OCI-LY7 (cell line): ENCODE results near the gene TOP3A. TPM values are rescaled to one million over a fixed set of nuclear protein-coding genes. Genes with fewer than 3 reads are reported as not detected.

Experiments
- BruUV-seq: library from RNA; stranded (reverse); fragments of 400-500 nt; replicated peaks from 2 replicates; lab custom pipeline; 2021; lab: Mats Ljungman, UMichigan
- CTCF ChIA-PET: fragments of 300-600 bp; sonication (Branson Sonifier 250); formaldehyde crosslinking; loops from one replicate; lab custom pipeline; 2022; ENCODE audit warnings: antibody characterized with exemption; ENCODE audit not compliant: unreplicated experiment; lab: Charles Lee
- POLR2A ChIA-PET: fragments of 300-600 bp; sonication (Branson Sonifier 250); formaldehyde crosslinking; loops from one replicate; lab custom pipeline; 2022; ENCODE audit warnings: antibody characterized with exemption; lab: Charles Lee
- DNase-seq: peaks from one replicate; pipeline ENCODE4 v3.0.0-alpha.2; 2015; ENCODE audit warnings: low spot score
- H2AFZ ChIP-seq: fragments of 200-600 bp; sonication (generic), shearing (Covaris generic); 2 replicates; pipeline ENCODE4 v1.6.1; 2014; ENCODE audit warnings: mild to moderate bottlenecking, antibody characterized with exemption, low read length, moderate library complexity
- H3K27ac ChIP-seq: fragments of 200-600 bp; sonication (generic); 2 replicates; pipeline ENCODE4 v1.5.1; 2014; ENCODE audit warnings: mixed run types, low read depth, mild to moderate bottlenecking, moderate library complexity, low read length, inconsistent platforms; ENCODE audit not compliant: poor library complexity, severe bottlenecking
- H3K36me3 ChIP-seq: fragments of 200-600 bp; sonication (generic); 2 replicates; pipeline ENCODE4 v1.6.1; 2014; ENCODE audit warnings: mild to moderate bottlenecking, antibody characterized with exemption, low read length, moderate library complexity, mixed read lengths; ENCODE audit not compliant: insufficient read depth
- H3K4me1 ChIP-seq: fragments of 200-600 bp; sonication (generic); 2 replicates; pipeline ENCODE4 v1.5.1; 2014; ENCODE audit warnings: mild to moderate bottlenecking, low read length; ENCODE audit not compliant: insufficient read depth, poor library complexity, severe bottlenecking
- H3K4me2 ChIP-seq: fragments of 200-600 bp; sonication (generic); 2 replicates; pipeline ENCODE4 v1.6.1; 2014; ENCODE audit warnings: mild to moderate bottlenecking, low read length
- H3K4me3 ChIP-seq: fragments of 200-600 bp; sonication (generic); 2 replicates; pipeline ENCODE4 v1.5.1; 2014; ENCODE audit warnings: mild to moderate bottlenecking, low read depth, low read length; ENCODE audit not compliant: poor library complexity, severe bottlenecking
- H3K79me2 ChIP-seq: fragments of 200-600 bp; sonication (generic); 2 replicates; pipeline ENCODE4 v1.6.1; 2016; ENCODE audit warnings: low read depth, mild to moderate bottlenecking, low read length, moderate library complexity, mixed read lengths; ENCODE audit not compliant: insufficient read depth
- H3K9me2 ChIP-seq: fragments of 200-600 bp; sonication (generic); 2 replicates; pipeline ENCODE4 v1.6.1; 2016; ENCODE audit warnings: mild to moderate bottlenecking, low read length, mixed read lengths; ENCODE audit not compliant: insufficient read depth
- H3K9me3 ChIP-seq: fragments of 200-600 bp; sonication (generic); 2 replicates; pipeline ENCODE4 v1.6.1; 2014; ENCODE audit warnings: mild to moderate bottlenecking, mixed run types, low read length, mixed read lengths
- H4K20me1 ChIP-seq: fragments of 200-600 bp; sonication (generic); 2 replicates; pipeline ENCODE4 v1.6.1; 2014; ENCODE audit warnings: mild to moderate bottlenecking, antibody characterized with exemption, low read length, moderate library complexity, mixed read lengths; ENCODE audit not compliant: insufficient read depth
- EZH2phosphoT487 ChIP-seq: fragments of 200-600 bp; sonication (generic); IDR thresholded peaks from 2 replicates; pipeline ENCODE4 v1.6.1; 2018; ENCODE audit warnings: low read depth, borderline replicate concordance, mild to moderate bottlenecking, mixed run types, antibody characterized with exemption, low read length, moderate library complexity, mixed read lengths
- intact Hi-C: fragments of 100-400 bp; cut with micrococcal nuclease; formaldehyde crosslinking; loops from one replicate; pipeline ENCODE4 v1.10.0; 2022; ENCODE audit not compliant: unreplicated experiment
- total RNA-seq, 2 experiments: library from RNA; depleted of rRNA in 1 of 2; stranded (reverse); fragments of >200 nt in 1 of 2; shearing (Covaris generic) in 1 of 2; gene quantifications; 2 replicates each; pipeline ENCODE4 v1.2.3, GENCODE V29; 2014 to 2022
- TF ChIP-seq, protein P1 (sequence below): fragments of 200-600 bp; sonication (generic); conservative IDR thresholded peaks from 2 replicates; pipeline ENCODE4 v1.5.1; 2014; ENCODE audit warnings: mild to moderate bottlenecking, antibody characterized with exemption, low read length, moderate library complexity, mixed read lengths

Gene TOP3A
- total RNA-seq, 2 experiments from 2014 or later: 48.3 to 64.4 TPM

DNA sequence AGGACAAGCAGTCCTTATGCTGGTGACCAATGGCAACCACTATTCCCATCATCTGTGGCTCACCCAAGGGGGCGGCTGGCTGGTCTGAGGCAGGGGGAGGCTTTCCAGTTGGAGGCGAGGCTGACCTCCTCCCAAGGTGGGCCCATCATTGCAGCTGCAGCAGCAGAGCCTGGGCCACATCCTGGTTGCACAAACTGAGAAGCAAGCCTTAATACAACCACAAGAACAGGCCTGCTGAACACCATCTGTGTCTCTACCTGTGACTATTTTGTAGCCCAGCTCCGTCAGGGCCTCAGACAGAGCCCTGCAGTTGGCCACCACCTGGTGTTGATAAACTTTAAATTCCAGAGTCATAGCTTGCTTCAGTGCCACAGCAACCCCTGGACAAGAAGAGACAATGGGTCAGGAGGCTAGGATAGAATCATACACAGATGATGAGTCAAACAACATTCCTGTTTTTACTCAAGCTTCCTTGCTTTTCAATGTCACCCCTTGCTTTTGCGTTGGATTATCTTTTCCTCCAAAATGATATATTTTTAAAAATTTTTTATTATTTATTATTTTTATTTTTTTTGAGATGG is 18.2 kb upstream of the TOP3A start:
- POLR2A ChIA-PET: interaction anchor here (0.6 kb wide), 1 partner anchor 17 kb away, joined by 3 read pairs; no protein-coding TSS in a partner anchor

GRCh38 chr17:18331879-18332278 is 17.1 kb upstream of the TOP3A start:
- Histone ChIP-seq H3K27ac (no peak overlapping the region), H2AFZ (no peak overlapping the region), H3K4me3 (no peak overlapping the region), H3K9me2 (no peaks in the 10 kb centered on the region), H3K4me1 (no peaks in the 10 kb centered on the region), H3K79me2 (no peaks in the 10 kb centered on the region), H4K20me1 (no peaks in the 10 kb centered on the region), H3K36me3 (peaks cover 89% of the 10 kb centered on the region), H3K4me2 (no peak overlapping the region), H3K9me3 (no peaks in the 10 kb centered on the region)
- ChIA-PET CTCF (interaction anchor here (0.6 kb wide), 1 partner anchor 1601 kb away, joined by 3 read pairs; no protein-coding TSS in a partner anchor), POLR2A (no interaction called here)
- no peak for TF ChIP-seq EZH2phosphoT487
- TF ChIP-seq, protein P1, sequence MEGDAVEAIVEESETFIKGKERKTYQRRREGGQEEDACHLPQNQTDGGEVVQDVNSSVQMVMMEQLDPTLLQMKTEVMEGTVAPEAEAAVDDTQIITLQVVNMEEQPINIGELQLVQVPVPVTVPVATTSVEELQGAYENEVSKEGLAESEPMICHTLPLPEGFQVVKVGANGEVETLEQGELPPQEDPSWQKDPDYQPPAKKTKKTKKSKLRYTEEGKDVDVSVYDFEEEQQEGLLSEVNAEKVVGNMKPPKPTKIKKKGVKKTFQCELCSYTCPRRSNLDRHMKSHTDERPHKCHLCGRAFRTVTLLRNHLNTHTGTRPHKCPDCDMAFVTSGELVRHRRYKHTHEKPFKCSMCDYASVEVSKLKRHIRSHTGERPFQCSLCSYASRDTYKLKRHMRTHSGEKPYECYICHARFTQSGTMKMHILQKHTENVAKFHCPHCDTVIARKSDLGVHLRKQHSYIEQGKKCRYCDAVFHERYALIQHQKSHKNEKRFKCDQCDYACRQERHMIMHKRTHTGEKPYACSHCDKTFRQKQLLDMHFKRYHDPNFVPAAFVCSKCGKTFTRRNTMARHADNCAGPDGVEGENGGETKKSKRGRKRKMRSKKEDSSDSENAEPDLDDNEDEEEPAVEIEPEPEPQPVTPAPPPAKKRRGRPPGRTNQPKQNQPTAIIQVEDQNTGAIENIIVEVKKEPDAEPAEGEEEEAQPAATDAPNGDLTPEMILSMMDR: no peak
- BruUV-seq: no TSS peak
- intact Hi-C loops: no loop called here
- DNase-seq: no peak

More for the DNA sequence above, 18.2 kb upstream of the TOP3A start:
- TF ChIP-seq, protein P1: no peak
- no peak for TF ChIP-seq EZH2phosphoT487
- no peak overlapping the region for H2AFZ ChIP-seq
- no peaks in the 10 kb centered on the region for H4K20me1 ChIP-seq
- H3K4me1 ChIP-seq: no peaks in the 10 kb centered on the region
- H3K27ac ChIP-seq: no peak overlapping the region
- no peak overlapping the region for H3K4me2 ChIP-seq
- H3K9me3 ChIP-seq: no peaks in the 10 kb centered on the region
- no peak overlapping the region for H3K4me3 ChIP-seq
- CTCF ChIA-PET: no interaction called here
- peaks cover 86% of the 10 kb centered on the region for H3K36me3 ChIP-seq
- intact Hi-C loops: no loop called here
- DNase-seq: no peak
- no peaks in the 10 kb centered on the region for H3K9me2 ChIP-seq
- no TSS peak for BruUV-seq
- H3K79me2 ChIP-seq: no peaks in the 10 kb centered on the region

GRCh38 chr17:18328643-18329204 is 13.9 kb upstream of the TOP3A start:
- TF ChIP-seq EZH2phosphoT487: no peak
- TF ChIP-seq, protein P1: no peak
- H3K79me2 ChIP-seq: no peaks in the 10 kb centered on the region
- no peak overlapping the region for H3K27ac ChIP-seq
- peaks cover 18% of the 10 kb centered on the region for H3K4me1 ChIP-seq
- H3K4me2 ChIP-seq: no peak overlapping the region
- H3K4me3 ChIP-seq: no peak overlapping the region
- no peaks in the 10 kb centered on the region for H3K9me2 ChIP-seq
- no TSS peak for BruUV-seq
- POLR2A ChIA-PET: no interaction called here
- peaks cover 89% of the 10 kb centered on the region for H3K36me3 ChIP-seq
- no peaks in the 10 kb centered on the region for H3K9me3 ChIP-seq
- H2AFZ ChIP-seq: no peak overlapping the region
- no peaks in the 10 kb centered on the region for H4K20me1 ChIP-seq
- no peak for DNase-seq
- intact Hi-C loops: no loop called here
- CTCF ChIA-PET: no interaction called here
